ENCODE results near the gene AK9. TPM values are rescaled to one million over a fixed set of nuclear protein-coding genes. Genes with fewer than 3 reads are reported as not detected.
"Not testable (repeated sequence)": the region's sequence is repeated elsewhere in the genome, so short reads cannot be mapped to it uniquely, and the experiment has no call there.

The AK9 gene
- total and polyA plus RNA-seq, 9 of the 15 experiments (the other 6 are each of a cell fraction or from before 2014, with no cell fraction given): 0.59 to 1.9 (median 1.2) TPM

- ChIA-PET POLR2A (no interaction called here), CTCF (ENCODE audit: low intra/inter-chr PET ratio) (no interaction called here)
- H4K20me1 ChIP-seq (replicated peaks; ENCODE audit: control insufficient read depth, insufficient read depth, low read length): no peaks in the 10 kb centered on the region; the same call in 1 of the 2 replicates
- no peak overlapping the region for H3K4me3 ChIP-seq
- FAIRE-seq: no peak
- no peaks in the 10 kb centered on the region for H3K79me2 ChIP-seq (ENCODE audit: control insufficient read depth, insufficient read depth, low read length)
- BruUV-seq (replicated peaks): no TSS peak
- peaks cover 6 to 10% of the 10 kb centered on the region in 2 experiments; a peak in 3 of 5 replicates for H3K27me3 ChIP-seq (ENCODE audit: control insufficient read depth in 2 of 2, insufficient read depth in 2 of 2, low read length in 2 of 2)
- DNase-seq (ENCODE audit: extremely low read depth in 1 of 4, low spot score in 3 of 4): no peak
- in situ Hi-C loops (cut with MboI) (no loop called here), intact Hi-C loops (cut with micrococcal nuclease) (no loop called here)
- H3K27ac ChIP-seq (ENCODE audit: extremely low read depth, low read depth, low read length): no peak overlapping the region
- no peaks in the 10 kb centered on the region for H3K4me1 ChIP-seq (replicated peaks in 1 of 2; ENCODE audit: control insufficient read depth in 2 of 2, insufficient read depth in 2 of 2, low read length in 2 of 2)
- no peak for TF ChIP-seq PURB (CRISPR knock-in tag; IDR thresholded peaks at IDR 0.05; ENCODE audit: low read depth)
- no peak for TF ChIP-seq RBBP5 (IDR thresholded peaks at IDR 0.05; ENCODE audit: borderline replicate concordance, insufficient read depth, low read length, poor library complexity, severe bottlenecking)
- no peak for TF ChIP-seq SMC3 (conservative IDR thresholded peaks at IDR 0.05; ENCODE audit: insufficient read depth, low read depth, low read length)
- TF ChIP-seq NELFE (IDR thresholded peaks at IDR 0.05; ENCODE audit: insufficient read depth, insufficient read length): no peak
- no peak for TF ChIP-seq FUS (optimal IDR thresholded peaks at IDR 0.05; ENCODE audit: low read depth, low read length)
- no peak for TF ChIP-seq ZNF347 (CRISPR knock-in tag; IDR thresholded peaks at IDR 0.05; ENCODE audit: low read depth)
- no peak for TF ChIP-seq SPI1 (IDR thresholded peaks at IDR 0.05; ENCODE audit: borderline replicate concordance, low read depth, low read length)
- TF ChIP-seq FOXA3 (CRISPR knock-in tag; conservative IDR thresholded peaks at IDR 0.05 in 1 of 2, IDR thresholded peaks at IDR 0.05 in 1 of 2): no peak
- TF ChIP-seq NRF1 (conservative IDR thresholded peaks at IDR 0.05 in 1 of 2, IDR thresholded peaks at IDR 0.05 in 1 of 2): no peak
- no peak for TF ChIP-seq PYGO2 (tag; IDR thresholded peaks at IDR 0.05)
- TF ChIP-seq FOSL1 (tag; conservative IDR thresholded peaks at IDR 0.05): no peak
- TF ChIP-seq EGR1 (conservative IDR thresholded peaks at IDR 0.05): no peak
- H3K9me3 ChIP-seq (replicated peaks; ENCODE audit: control insufficient read depth, insufficient read depth, low read depth, low read length): no peaks in the 10 kb centered on the region
- H3K9me1 ChIP-seq (ENCODE audit: control insufficient read depth, insufficient read depth, low read length): peaks cover 4% of the 10 kb centered on the region
- no peak overlapping the region for H3K4me2 ChIP-seq (ENCODE audit: insufficient read depth, low read length)
- no peak for ATAC-seq
- H3K9ac ChIP-seq (ENCODE audit: insufficient read depth in 1 of 2, low read depth in 2 of 2, low read length in 2 of 2): no peak overlapping the region
- WGBS (ENCODE audit: insufficient coverage, low coverage, missing lambda C conversion rate): under 1% methylated on average over 8 of the region's 8 CpGs
- no peaks in the 10 kb centered on the region for H3K36me3 ChIP-seq (ENCODE audit: control insufficient read depth, insufficient read depth, low read length)
- no peak overlapping the region for H2AFZ ChIP-seq (ENCODE audit: low read depth, low read length)
Observed at GRCh38 chr6:109713097-109713496, 22.1 kb upstream of the AK9 start.

- H3K36me3 ChIP-seq (ENCODE audit: control insufficient read depth, insufficient read depth, low read length); H4K20me1 ChIP-seq (replicated peaks; ENCODE audit: control insufficient read depth, insufficient read depth, low read length); ATAC-seq; BruUV-seq (replicated peaks); FAIRE-seq; H3K4me1 ChIP-seq (replicated peaks in 1 of 2; ENCODE audit: control insufficient read depth in 2 of 2, insufficient read depth in 2 of 2, low read length in 2 of 2); H3K4me3 ChIP-seq; H3K79me2 ChIP-seq (ENCODE audit: control insufficient read depth, insufficient read depth, low read length); H3K27me3 ChIP-seq (ENCODE audit: control insufficient read depth in 2 of 2, insufficient read depth in 2 of 2, low read length in 2 of 2); H3K4me2 ChIP-seq (ENCODE audit: insufficient read depth, low read length); DNase-seq (ENCODE audit: extremely low read depth in 1 of 4, low spot score in 3 of 4); H3K27ac ChIP-seq (ENCODE audit: extremely low read depth, low read depth, low read length); H3K9me3 ChIP-seq (replicated peaks; ENCODE audit: control insufficient read depth, insufficient read depth, low read depth, low read length); H2AFZ ChIP-seq (ENCODE audit: low read depth, low read length); H3K9me1 ChIP-seq (ENCODE audit: control insufficient read depth, insufficient read depth, low read length); H3K9ac ChIP-seq (ENCODE audit: insufficient read depth in 1 of 2, low read depth in 2 of 2, low read length in 2 of 2): not testable (repeated sequence)
- in situ Hi-C loops (cut with MboI) (loop anchor here (5.0 to 10.0 kb wide), 2 partner anchors 74 to 183 kb away; no protein-coding TSS in a partner anchor), intact Hi-C loops (cut with micrococcal nuclease) (loop anchor here (10.0 kb wide), 1 partner anchor 467 kb away; the partner anchor contains the start of gene WASF1)
- 0% methylated on average over 2 of the region's 2 CpGs for WGBS (ENCODE audit: insufficient coverage, low coverage, missing lambda C conversion rate)
- POLR2A ChIA-PET: interaction anchor here (1.1 kb wide), 1 partner anchor 71 kb away, joined by 3 read pairs; no protein-coding TSS in a partner anchor
- CTCF ChIA-PET (ENCODE audit: low intra/inter-chr PET ratio): interaction anchor here (1.3 to 4.6 kb wide), 2 partner anchors 333 to 683 kb away, joined by 4 to 71 read pairs; no protein-coding TSS in a partner anchor
Observed at GRCh38 chr6:109708099-109708498, 17.1 kb upstream of the AK9 start.

All from K562 (cell line).